ENCODE results near the gene OR1N1. TPM values are rescaled to one million over a fixed set of nuclear protein-coding genes. Genes with fewer than 3 reads are reported as not detected.

Gene OR1N1
- total RNA-seq, 1 donor from 2014 or later, result not detected

Other genes starting within 250 kb of the OR1N1 start
- gene PTGS1, start 156.3 kb downstream of the OR1N1 start, total RNA-seq, result 4.7 TPM
- not detected for gene OR1J1, start 49.4 kb downstream of the OR1N1 start, total RNA-seq
- not detected for gene OR1J2, start 16.5 kb downstream of the OR1N1 start, total RNA-seq
- not detected for gene OR1J4, start 8.2 kb downstream of the OR1N1 start, total RNA-seq
- not detected for gene OR1N2, start 25.8 kb upstream of the OR1N1 start, total RNA-seq
- 0.10 TPM for gene OR1L8, start 56.1 kb upstream of the OR1N1 start, total RNA-seq
- not detected for gene OR1Q1, start 87.4 kb upstream of the OR1N1 start, total RNA-seq
- not detected for gene OR1B1, start 130.3 kb upstream of the OR1N1 start, total RNA-seq
- gene OR1L1, start 134.4 kb upstream of the OR1N1 start, total RNA-seq, result not detected
- gene OR1L3, start 147.8 kb upstream of the OR1N1 start, total RNA-seq, result not detected
- not detected for gene OR1L4, start 196.7 kb upstream of the OR1N1 start, total RNA-seq
- not detected for gene OR1L6, start 215.0 kb upstream of the OR1N1 start, total RNA-seq